NCI-H187 treated with DMSO at 0.1 percent for 48 hours (cell line): ENCODE measurements around the gene NEBL.

Source experiments
- DNase-seq: peaks from one replicate; lab custom pipeline; 2025; lab: John Stamatoyannopoulos, UW

Gene NEBL

DNA sequence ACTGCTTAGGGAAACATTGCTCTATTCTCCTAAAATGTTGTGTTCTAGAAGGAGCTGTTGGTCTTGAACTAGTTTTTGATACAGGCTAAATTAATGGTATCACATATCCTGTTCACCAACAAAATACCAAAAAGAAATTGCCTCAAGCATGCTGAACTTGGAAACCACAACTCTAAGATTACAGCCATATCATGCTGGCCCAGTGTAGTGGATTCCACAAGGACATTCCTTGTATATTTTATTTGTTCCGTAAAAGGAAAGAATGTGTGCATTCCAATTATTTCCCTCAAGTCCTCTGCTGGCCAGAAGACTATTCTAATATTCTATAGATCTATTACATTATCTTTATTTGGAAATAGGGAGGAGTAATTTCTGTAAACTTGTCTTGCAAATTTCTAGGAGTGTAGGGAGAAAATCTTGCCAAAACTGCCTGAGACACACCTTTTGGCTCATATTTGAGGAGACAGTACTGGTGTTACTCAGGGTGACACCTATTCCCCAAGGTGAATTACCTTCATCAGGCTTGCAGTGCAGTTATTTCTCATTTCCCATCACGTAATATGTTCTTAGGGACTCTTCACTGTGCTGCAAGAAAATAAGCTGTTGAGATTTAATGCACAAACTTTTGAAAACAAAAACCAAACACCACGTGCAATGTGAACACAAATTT is 1.9 kb upstream of the NEBL start:
- DNase-seq: no peak

GRCh38 chr10:20893297-20893696 is 3.8 kb downstream of the NEBL start:
- no peak for DNase-seq

DNA sequence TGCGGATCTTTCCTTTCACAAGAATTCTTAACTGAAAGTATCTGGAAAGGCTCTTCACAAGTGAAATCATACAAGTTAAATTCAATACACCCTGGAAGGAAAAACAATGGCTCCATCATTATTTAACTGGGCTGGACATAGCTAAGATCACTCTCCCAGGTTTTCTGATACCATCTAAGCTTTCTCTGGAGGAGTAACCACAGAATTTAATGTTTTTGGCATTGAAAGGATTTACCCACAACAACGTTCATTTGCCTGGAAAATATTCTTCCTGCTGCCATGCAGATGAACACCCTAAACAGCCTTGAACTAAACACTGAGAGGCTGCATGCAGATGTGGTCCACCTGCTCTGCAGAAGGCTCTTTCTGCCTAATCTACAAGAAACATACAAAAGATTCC is 4.3 kb downstream of the NEBL start:
- no peak for DNase-seq

GRCh38 chr10:20892011-20892585 is 5.0 kb downstream of the NEBL start:
- no peak for DNase-seq

DNA sequence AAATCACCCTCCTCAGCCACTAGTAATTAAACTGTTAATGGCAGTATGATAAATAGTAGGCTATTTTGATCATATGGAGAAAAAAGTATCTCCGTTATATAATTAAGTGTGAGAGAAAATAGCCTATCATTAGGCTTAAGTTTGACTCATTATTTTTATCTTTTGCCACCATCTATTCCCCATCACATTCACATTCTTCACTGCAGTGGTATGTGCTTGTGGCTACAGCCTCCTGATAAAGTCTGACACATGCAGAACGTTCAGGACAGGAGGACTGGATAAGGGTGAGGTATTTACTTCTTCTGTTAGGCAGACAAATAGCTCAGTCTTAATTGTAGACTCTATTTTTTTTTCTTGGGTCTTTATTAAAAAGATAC is 5.8 kb downstream of the NEBL start:
- no peak for DNase-seq

GRCh38 chr10:20890491-20891337 is 6.4 kb downstream of the NEBL start:
- DNase-seq: no peak

DNA sequence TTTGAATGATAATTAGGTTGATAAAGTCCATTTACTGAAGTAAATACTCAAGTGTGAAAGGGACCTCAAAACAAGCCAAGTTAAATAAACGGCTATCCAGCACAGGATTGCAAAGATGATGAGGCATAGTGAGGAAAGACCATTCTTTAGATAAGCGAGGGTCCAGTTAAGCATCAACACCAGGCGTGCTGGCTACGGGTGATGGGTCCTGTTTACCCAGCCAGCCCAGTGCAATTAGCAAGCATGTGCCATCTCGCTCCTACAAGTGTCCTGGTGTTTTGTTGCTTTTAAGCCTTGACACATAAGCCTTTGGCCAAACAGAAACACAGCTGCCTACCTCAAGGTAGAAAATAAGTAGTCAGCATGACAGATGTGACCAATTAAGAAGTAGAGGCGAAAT is 7.1 kb downstream of the NEBL start:
- no peak for DNase-seq

- no peak for DNase-seq
Observed at GRCh38 chr10:20888620-20889330, 8.3 kb downstream of the NEBL start.

GRCh38 chr10:20887706-20888555 is 9.2 kb downstream of the NEBL start:
- DNase-seq: no peak

- DNase-seq: no peak
Observed at GRCh38 chr10:20885678-20886077, 11.4 kb downstream of the NEBL start.

GRCh38 chr10:20883552-20883951 is 13.6 kb downstream of the NEBL start:
- no peak for DNase-seq

GRCh38 chr10:20882091-20882490 is 15.0 kb downstream of the NEBL start:
- DNase-seq: no peak

DNA sequence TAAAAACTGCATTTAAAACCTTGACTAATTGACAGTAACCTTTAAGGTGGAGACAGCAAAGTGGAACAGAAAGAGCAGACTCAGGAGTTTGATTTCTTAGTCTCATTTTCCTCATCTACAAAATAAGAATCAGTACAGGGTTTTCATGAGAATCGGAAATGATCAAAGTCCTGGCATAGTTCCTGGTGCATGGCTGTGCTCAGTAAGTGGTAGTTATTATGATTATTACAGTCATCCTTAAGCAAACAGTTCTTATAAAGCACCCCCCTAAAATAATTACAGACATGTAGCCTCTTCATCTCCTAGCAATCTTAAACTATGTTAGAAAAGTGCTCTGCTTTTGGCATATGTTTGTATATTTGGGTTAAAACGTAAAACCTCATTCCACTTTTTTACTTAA is 18.0 kb downstream of the NEBL start:
- no peak for DNase-seq

GRCh38 chr10:20877986-20878983 is 18.8 kb downstream of the NEBL start:
- no peak for DNase-seq

GRCh38 chr10:20877554-20877953 is 19.6 kb downstream of the NEBL start:
- DNase-seq: no peak

DNA sequence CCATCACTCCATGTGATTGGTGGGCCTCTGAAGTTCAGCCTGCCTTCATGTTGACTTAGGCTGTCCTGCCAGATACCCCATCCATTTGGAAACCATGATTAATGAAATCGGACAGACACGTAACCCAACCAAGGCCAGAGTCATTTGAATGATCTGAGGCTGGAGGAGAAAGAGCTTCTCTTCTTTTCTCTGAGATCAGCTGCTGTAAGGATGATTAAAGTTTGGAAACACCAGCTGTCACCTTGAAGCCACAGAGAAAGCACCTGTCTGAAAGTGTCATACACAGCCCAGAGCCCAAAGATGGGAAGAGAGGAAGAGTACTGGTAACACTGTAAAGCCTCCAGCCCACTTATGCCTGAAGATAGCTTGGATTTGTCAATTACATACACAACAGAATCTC is 22.9 kb downstream of the NEBL start:
- DNase-seq: no peak

GRCh38 chr10:20871970-20872369 is 25.1 kb downstream of the NEBL start:
- DNase-seq: no peak

- no peak for DNase-seq
Observed at GRCh38 chr10:20870834-20871233, 26.3 kb downstream of the NEBL start.

DNA sequence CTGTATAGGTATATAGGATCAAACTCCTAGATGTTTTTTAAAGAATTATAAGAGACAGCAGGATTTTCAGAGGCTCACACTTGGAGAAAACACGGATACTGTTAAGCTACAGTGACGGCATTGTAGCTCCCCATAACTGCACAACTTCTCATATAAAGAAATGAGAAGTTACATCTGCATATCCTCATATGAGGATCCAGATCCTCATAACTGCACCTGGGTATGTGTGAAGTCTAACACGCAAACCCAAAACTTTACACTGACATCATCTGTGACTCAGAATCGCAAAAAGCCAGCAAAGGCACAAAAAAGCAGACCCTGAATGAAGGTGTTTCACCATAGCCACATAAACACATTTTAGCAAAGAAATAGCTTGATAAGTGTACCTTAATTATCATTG is 34.1 kb downstream of the NEBL start:
- DNase-seq: no peak
